ENCODE data around the gene NFIC.

DNA sequence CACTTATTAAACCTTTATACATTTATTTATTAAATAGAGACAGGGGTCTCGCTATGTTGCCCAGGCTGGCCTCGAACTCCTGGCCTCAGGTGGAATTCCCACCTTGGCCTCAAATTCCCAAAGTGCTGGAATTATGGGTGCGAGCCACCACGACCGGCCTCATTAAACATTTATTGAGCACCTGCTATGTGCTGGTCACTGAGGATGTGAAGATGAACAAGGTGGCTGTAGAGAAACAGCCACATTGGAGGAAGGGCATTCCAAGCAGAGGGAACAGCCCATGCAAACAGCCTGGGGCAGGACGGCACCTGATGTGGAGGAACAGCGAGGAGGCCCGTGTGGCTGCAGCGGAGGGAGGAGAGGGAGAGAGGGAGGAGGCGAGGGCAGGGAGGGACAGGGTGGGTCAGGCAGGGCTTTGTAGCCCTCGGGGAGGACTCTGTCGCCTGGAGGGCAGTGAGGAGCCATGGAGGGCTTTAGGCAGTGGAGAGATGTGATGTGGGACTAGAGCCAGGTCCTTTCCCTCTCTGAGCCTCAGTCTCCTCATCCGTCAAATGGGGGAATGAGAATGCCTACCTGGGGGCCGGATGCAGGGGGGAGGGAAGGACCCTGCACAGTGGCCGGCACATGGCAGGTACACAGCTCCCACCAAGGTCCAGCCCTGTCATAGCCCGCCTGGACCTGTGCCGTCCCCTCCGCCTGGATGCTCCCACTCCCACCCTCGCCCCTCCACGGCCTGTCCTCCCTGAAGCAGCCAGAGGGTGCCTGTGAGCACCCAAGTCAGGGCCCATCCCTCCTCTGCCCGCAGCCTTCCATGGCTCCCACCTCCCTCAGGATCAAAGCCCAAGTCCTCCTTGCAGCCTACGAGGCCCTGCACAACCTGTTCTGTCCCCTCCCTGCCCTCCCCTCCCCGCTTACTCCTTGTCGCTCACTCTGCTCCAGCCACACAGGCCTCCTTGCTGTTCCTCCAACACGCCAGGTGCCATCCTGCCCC is 21.5 kb upstream of the NFIC start:
- TF ChIP-seq, protein P1, sequence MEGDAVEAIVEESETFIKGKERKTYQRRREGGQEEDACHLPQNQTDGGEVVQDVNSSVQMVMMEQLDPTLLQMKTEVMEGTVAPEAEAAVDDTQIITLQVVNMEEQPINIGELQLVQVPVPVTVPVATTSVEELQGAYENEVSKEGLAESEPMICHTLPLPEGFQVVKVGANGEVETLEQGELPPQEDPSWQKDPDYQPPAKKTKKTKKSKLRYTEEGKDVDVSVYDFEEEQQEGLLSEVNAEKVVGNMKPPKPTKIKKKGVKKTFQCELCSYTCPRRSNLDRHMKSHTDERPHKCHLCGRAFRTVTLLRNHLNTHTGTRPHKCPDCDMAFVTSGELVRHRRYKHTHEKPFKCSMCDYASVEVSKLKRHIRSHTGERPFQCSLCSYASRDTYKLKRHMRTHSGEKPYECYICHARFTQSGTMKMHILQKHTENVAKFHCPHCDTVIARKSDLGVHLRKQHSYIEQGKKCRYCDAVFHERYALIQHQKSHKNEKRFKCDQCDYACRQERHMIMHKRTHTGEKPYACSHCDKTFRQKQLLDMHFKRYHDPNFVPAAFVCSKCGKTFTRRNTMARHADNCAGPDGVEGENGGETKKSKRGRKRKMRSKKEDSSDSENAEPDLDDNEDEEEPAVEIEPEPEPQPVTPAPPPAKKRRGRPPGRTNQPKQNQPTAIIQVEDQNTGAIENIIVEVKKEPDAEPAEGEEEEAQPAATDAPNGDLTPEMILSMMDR (IDR thresholded peaks at IDR 0.05; ENCODE audit: low read depth, low read length, poor library complexity, severe bottlenecking): no peak
- no peak for TF ChIP-seq EZH2phosphoT487 (IDR thresholded peaks at IDR 0.05; ENCODE audit: borderline replicate concordance, low read length)

All from DOHH2 (cell line).